GM06990 (cell line): ENCODE data around the gene SLC6A3.

Source experiments
- DNase-seq: peaks from one replicate; pipeline ENCODE4 v3.0.0-alpha.2; 2011; ENCODE audit not compliant: insufficient read length; ENCODE audit errors: extremely low read depth
- H3K27me3 ChIP-seq: replicated peaks from 2 replicates; pipeline ENCODE4 v1.6.0; 2011; ENCODE audit warnings: low read length; ENCODE audit not compliant: control insufficient read depth, insufficient read depth
- H3K36me3 ChIP-seq: 2 replicates; pipeline ENCODE4 v1.5.1; 2011; ENCODE audit warnings: low read length; ENCODE audit not compliant: control insufficient read depth, insufficient read depth
- H3K4me3 ChIP-seq: replicated peaks from 2 replicates; pipeline ENCODE4 v1.5.1; 2011; ENCODE audit warnings: low read depth, mild to moderate bottlenecking, control low read depth, low read length
- CTCF ChIP-seq: IDR thresholded peaks from 2 replicates; pipeline ENCODE4 v1.5.1; 2011; ENCODE audit warnings: low read length, control low read depth, mild to moderate bottlenecking, inconsistent platforms; ENCODE audit not compliant: insufficient read depth, poor library complexity, severe bottlenecking

The SLC6A3 gene

GRCh38 chr5:1391691-1392090 is 53.5 kb downstream of the SLC6A3 start:
- no peak for TF ChIP-seq CTCF
- H3K27me3 ChIP-seq = peaks cover 4% of the 10 kb centered on the region
- DNase-seq = no peak
- H3K36me3 ChIP-seq = no peaks in the 10 kb centered on the region
- no peak overlapping the region for H3K4me3 ChIP-seq

- no peak for DNase-seq
- H3K27me3 ChIP-seq = peaks cover 4% of the 10 kb centered on the region
- H3K36me3 ChIP-seq = no peaks in the 10 kb centered on the region
- no peak overlapping the region for H3K4me3 ChIP-seq
- no peak for TF ChIP-seq CTCF
Measured at GRCh38 chr5:1390861-1391600, 54.2 kb downstream of the SLC6A3 start.

GRCh38 chr5:1390333-1390732 is 54.9 kb downstream of the SLC6A3 start:
- peaks cover 4% of the 10 kb centered on the region for H3K27me3 ChIP-seq
- DNase-seq = no peak
- H3K4me3 ChIP-seq = no peak overlapping the region
- H3K36me3 ChIP-seq = no peaks in the 10 kb centered on the region
- no peak for TF ChIP-seq CTCF

- H3K27me3 ChIP-seq = peaks cover 4% of the 10 kb centered on the region
- no peak for DNase-seq
- H3K36me3 ChIP-seq = no peaks in the 10 kb centered on the region
- no peak overlapping the region for H3K4me3 ChIP-seq
- no peak for TF ChIP-seq CTCF
Measured at GRCh38 chr5:1388383-1388967, 56.8 kb downstream of the SLC6A3 start.

GRCh38 chr5:1387876-1388275 is 57.4 kb downstream of the SLC6A3 start:
- Histone ChIP-seq H3K4me3 (no peak overlapping the region), H3K27me3 (peaks cover 4% of the 10 kb centered on the region), H3K36me3 (no peaks in the 10 kb centered on the region)
- no peak for DNase-seq
- no peak for TF ChIP-seq CTCF
